Type B pancreatic cell (in vitro differentiated cells): Measurements from ENCODE around the gene EYS. TPM values are rescaled to one million over a fixed set of nuclear protein-coding genes. Genes with fewer than 3 reads are reported as not detected.

ENCODE experiments used
- DNase-seq: peaks from one replicate; pipeline ENCODE4 v3.0.0; 2021; ENCODE audit warnings: mixed read lengths; ENCODE audit not compliant: unreplicated experiment; ENCODE audit errors: extremely low spot score
- H3K27ac Mint-ChIP-seq: 2 replicates; pipeline ENCODE4 v1.8.0; 2021; ENCODE audit warnings: mild to moderate bottlenecking, mixed read lengths
- H3K27me3 Mint-ChIP-seq: 2 replicates; pipeline ENCODE4 v1.8.0; 2021; ENCODE audit warnings: mixed read lengths
- H3K36me3 Mint-ChIP-seq: 2 replicates; pipeline ENCODE4 v1.8.0; 2021; ENCODE audit warnings: mixed read lengths
- H3K4me1 Mint-ChIP-seq: one replicate; pipeline ENCODE4 v1.8.0; 2021; ENCODE audit warnings: mixed read lengths; ENCODE audit not compliant: unreplicated experiment
- H3K4me3 Mint-ChIP-seq: 2 replicates; pipeline ENCODE4 v1.8.0; 2021; ENCODE audit warnings: mild to moderate bottlenecking, mixed read lengths
- H3K9me3 Mint-ChIP-seq: 2 replicates; pipeline ENCODE4 v1.8.0; 2021; ENCODE audit warnings: mixed read lengths
- total RNA-seq: library from RNA; stranded (reverse); gene quantifications from 2 replicates; pipeline ENCODE4 v1.2.1, GENCODE V29; 2021; ENCODE audit warnings: low replicate concordance
- TF ChIP-seq, protein P1 (sequence below): fragments of 200-600 bp; sonication (generic); conservative IDR thresholded peaks from 2 replicates; pipeline ENCODE4 v1.5.0; 2021; ENCODE audit warnings: antibody characterized with exemption, mild to moderate bottlenecking

The EYS gene
- total RNA-seq, 1 donor from 2014 or later = 1.5 TPM

DNA sequence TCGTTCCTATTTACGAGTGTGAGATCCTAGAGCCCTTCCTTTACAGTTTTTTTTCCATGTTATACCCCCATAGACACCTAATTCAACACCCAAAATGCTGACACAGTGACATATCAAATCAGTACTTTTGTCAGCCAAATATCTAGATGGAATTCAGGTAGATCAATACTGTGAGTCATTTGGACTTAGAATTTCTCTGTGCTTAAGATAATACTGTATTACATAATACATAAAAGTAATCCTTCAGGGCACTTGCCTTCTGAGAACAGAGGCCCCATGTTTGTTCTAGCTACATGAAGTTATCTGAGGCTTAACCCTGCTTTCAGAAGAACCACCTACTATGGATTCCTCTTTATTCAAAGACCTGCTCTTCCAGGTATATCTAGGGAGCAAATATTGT, 1448.3 kb downstream of the EYS start:
- Mint-ChIP-seq H3K9me3 (no peaks in the 10 kb centered on the region), H3K27ac (no peak overlapping the region), H3K4me1 (no peaks in the 10 kb centered on the region), H3K4me3 (no peak overlapping the region), H3K36me3 (no peaks in the 10 kb centered on the region), H3K27me3 (no peaks in the 10 kb centered on the region)
- TF ChIP-seq, protein P1, sequence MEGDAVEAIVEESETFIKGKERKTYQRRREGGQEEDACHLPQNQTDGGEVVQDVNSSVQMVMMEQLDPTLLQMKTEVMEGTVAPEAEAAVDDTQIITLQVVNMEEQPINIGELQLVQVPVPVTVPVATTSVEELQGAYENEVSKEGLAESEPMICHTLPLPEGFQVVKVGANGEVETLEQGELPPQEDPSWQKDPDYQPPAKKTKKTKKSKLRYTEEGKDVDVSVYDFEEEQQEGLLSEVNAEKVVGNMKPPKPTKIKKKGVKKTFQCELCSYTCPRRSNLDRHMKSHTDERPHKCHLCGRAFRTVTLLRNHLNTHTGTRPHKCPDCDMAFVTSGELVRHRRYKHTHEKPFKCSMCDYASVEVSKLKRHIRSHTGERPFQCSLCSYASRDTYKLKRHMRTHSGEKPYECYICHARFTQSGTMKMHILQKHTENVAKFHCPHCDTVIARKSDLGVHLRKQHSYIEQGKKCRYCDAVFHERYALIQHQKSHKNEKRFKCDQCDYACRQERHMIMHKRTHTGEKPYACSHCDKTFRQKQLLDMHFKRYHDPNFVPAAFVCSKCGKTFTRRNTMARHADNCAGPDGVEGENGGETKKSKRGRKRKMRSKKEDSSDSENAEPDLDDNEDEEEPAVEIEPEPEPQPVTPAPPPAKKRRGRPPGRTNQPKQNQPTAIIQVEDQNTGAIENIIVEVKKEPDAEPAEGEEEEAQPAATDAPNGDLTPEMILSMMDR = no peak
- DNase-seq = no peak

DNA sequence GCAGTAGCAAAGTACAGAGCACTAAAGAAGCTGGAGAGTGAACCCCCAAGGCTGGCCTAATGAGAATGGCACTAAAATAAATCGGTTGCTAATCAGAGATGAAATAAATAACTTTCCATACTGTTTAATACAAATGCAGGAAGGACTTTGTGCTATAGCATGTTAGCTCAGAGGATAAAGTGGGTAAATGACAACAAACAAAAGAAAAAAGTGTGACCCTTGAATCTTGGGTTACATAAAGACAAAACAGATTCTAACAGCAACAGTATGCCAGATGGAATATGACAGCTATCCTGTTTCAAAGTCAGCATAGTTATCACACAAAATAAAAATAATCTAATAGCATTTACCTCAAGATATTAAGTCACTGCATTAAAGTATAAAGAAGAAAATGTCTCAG, 1448.7 kb downstream of the EYS start:
- no peak for DNase-seq
- TF ChIP-seq, protein P1 = no peak
- Mint-ChIP-seq H3K4me3 (no peak overlapping the region), H3K27ac (no peak overlapping the region), H3K4me1 (no peaks in the 10 kb centered on the region), H3K9me3 (no peaks in the 10 kb centered on the region), H3K27me3 (no peaks in the 10 kb centered on the region), H3K36me3 (no peaks in the 10 kb centered on the region)

DNA sequence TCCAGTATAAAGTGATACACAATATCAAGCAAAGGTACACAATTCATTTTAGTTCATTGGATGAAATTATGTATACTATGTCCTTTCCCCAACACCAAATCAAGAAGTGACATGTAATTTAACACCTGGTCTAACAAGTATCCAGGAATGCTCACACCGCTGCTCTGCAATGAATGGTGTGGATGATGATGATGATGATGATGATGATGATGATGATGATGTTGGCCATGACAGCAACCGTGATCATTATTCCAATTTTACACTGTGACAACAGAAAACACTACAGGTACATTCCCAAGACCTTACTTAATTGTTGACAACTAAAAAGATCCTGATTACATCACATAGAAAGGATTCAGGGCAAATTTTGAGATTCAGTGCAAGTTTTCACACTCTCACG, 1449.4 kb downstream of the EYS start:
- no peak overlapping the region for H3K27ac Mint-ChIP-seq
- no peaks in the 10 kb centered on the region for H3K4me1 Mint-ChIP-seq
- H3K36me3 Mint-ChIP-seq = no peaks in the 10 kb centered on the region
- no peak for DNase-seq
- no peaks in the 10 kb centered on the region for H3K9me3 Mint-ChIP-seq
- TF ChIP-seq, protein P1 = no peak
- no peaks in the 10 kb centered on the region for H3K27me3 Mint-ChIP-seq
- H3K4me3 Mint-ChIP-seq = no peak overlapping the region

DNA sequence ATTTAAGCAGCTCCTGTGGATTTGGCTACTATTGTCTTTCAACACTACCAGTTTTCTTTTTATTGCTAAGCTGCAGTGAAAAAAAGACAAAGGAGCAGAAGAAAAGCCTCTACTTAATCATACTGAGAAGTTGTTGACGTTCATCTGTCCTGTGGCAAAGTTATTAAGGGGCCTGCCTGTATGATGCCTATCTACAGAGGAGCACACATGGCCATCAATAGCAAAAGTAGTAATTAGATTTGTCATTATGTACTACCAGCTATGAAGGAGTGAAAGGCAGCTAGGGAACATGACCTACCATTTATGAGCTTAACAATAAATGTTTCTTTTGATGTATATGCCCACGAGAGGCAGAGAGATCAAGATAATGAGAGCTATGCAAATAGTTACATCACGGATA, 1450.5 kb downstream of the EYS start:
- Mint-ChIP-seq H3K4me3 (no peak overlapping the region), H3K9me3 (no peaks in the 10 kb centered on the region), H3K36me3 (no peaks in the 10 kb centered on the region), H3K27me3 (no peaks in the 10 kb centered on the region), H3K27ac (no peak overlapping the region), H3K4me1 (no peaks in the 10 kb centered on the region)
- TF ChIP-seq, protein P1 = no peak
- DNase-seq = no peak

DNA sequence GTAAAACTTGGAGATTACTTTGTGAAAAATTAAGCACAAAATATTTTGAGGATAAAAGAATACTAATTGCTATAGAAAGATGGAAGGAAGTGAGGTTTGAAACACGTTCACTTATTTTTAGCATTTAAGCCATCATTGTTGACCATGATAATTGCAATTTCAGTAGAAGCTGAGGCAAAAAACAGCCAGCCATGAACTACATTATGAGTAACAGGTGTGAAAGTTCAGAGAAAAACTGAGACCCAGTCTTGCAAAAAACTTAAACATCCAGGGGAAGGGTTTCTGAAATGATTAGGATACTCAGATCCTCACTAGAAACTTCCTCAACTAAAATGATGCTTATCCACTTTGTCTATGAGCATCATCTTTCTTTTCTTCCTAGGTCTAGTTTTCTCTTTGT, 1452.0 kb downstream of the EYS start:
- TF ChIP-seq, protein P1 = no peak
- no peaks in the 10 kb centered on the region for H3K27me3 Mint-ChIP-seq
- H3K4me3 Mint-ChIP-seq = no peak overlapping the region
- no peak for DNase-seq
- no peak overlapping the region for H3K27ac Mint-ChIP-seq
- H3K4me1 Mint-ChIP-seq = peaks cover 3% of the 10 kb centered on the region
- H3K9me3 Mint-ChIP-seq = no peaks in the 10 kb centered on the region
- H3K36me3 Mint-ChIP-seq = no peaks in the 10 kb centered on the region

DNA sequence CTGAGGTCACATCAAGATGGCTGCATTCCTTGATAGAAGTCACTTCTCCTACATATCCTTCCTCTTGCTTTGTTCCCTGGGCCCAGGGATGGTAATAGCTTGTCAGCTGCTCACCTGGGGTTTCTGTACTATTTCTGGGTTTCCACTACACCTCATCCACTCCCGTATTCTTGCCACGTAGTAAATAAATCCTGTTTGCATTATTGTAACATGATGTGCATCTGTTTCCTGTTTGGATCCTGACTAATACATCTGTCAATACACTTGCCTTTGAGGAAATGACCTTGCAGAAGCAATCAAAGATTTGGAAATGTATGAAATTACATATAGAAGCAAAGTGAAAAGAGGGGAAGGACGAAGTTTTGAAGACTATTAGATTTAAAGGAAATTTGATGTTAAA, 1452.5 kb downstream of the EYS start:
- H3K9me3 Mint-ChIP-seq = no peaks in the 10 kb centered on the region
- no peak overlapping the region for H3K4me3 Mint-ChIP-seq
- no peak overlapping the region for H3K27ac Mint-ChIP-seq
- no peaks in the 10 kb centered on the region for H3K27me3 Mint-ChIP-seq
- no peaks in the 10 kb centered on the region for H3K36me3 Mint-ChIP-seq
- TF ChIP-seq, protein P1 = no peak
- DNase-seq = no peak
- H3K4me1 Mint-ChIP-seq = peaks cover 7% of the 10 kb centered on the region
